HG03565 (cell line): ENCODE data around the gene RNF112.
A peak's percentile ranks its signal among the peaks of the same experiment; 100 is the strongest.

Experiments used
- ATAC-seq: cut with Tn5 transposase; IDR thresholded peaks from one replicate; pipeline ENCODE4 v1.9.1; 2021; ENCODE audit warnings: mild to moderate bottlenecking, moderate library complexity; ENCODE audit not compliant: unreplicated experiment

The RNF112 gene

GRCh38 chr17:19410875-19411620, at the start of gene RNF112:
TSS of gene RNF112 (plus strand) at chr17:19411232. CDS start at chr17:19411409, 177 bp downstream.
- no peak for ATAC-seq

GRCh38 chr17:19361326-19361725, 49.7 kb upstream of the RNF112 start:
- no peak for ATAC-seq

GRCh38 chr17:19361944-19362276, 49.1 kb upstream of the RNF112 start:
- no peak for ATAC-seq

- peak; percentile 71 for ATAC-seq
Measured at GRCh38 chr17:19362277-19363113, 48.5 kb upstream of the RNF112 start, which contains the start of gene B9D1. TSS of gene B9D1 (minus strand) at chr17:19362723. CDS start at chr17:19362569, 154 bp downstream.

- ATAC-seq: no peak
Measured at GRCh38 chr17:19363114-19363438, 48.0 kb upstream of the RNF112 start.

- ATAC-seq: no peak
Measured at GRCh38 chr17:19363460-19364035, 47.5 kb upstream of the RNF112 start.

GRCh38 chr17:19364699-19365498, 46.1 kb upstream of the RNF112 start:
- no peak for ATAC-seq

- ATAC-seq: no peak
Measured at GRCh38 chr17:19365499-19365817, 45.6 kb upstream of the RNF112 start.

GRCh38 chr17:19365833-19366636, 45.0 kb upstream of the RNF112 start:
- no peak for ATAC-seq

GRCh38 chr17:19366637-19366972, 44.4 kb upstream of the RNF112 start:
- ATAC-seq: no peak

GRCh38 chr17:19368229-19368628, 42.8 kb upstream of the RNF112 start:
- ATAC-seq: no peak

GRCh38 chr17:19369107-19369778, 41.8 kb upstream of the RNF112 start:
- ATAC-seq: no peak

GRCh38 chr17:19369846-19370492, 41.1 kb upstream of the RNF112 start:
- no peak for ATAC-seq

- ATAC-seq: no peak
Measured at GRCh38 chr17:19370493-19370960, 40.5 kb upstream of the RNF112 start.

- ATAC-seq: no peak
Measured at GRCh38 chr17:19371259-19372010, 39.6 kb upstream of the RNF112 start.

- ATAC-seq: no peak
Measured at GRCh38 chr17:19372011-19372370, 39.0 kb upstream of the RNF112 start.

GRCh38 chr17:19372439-19372838, 38.6 kb upstream of the RNF112 start:
- no peak for ATAC-seq

- no peak for ATAC-seq
Measured at GRCh38 chr17:19372866-19373504, 38.0 kb upstream of the RNF112 start.
